ENCODE results near the gene TNS3.

Gene TNS3

GRCh38 chr7:47256016-47256415, 325.9 kb downstream of the TNS3 start:
- DNase-seq (ENCODE audit: low spot score): no peak

- no peak for DNase-seq (ENCODE audit: low spot score)
Measured at GRCh38 chr7:47255441-47255840, 326.5 kb downstream of the TNS3 start.

- DNase-seq (ENCODE audit: low spot score): no peak
Measured at GRCh38 chr7:47255007-47255406, 326.9 kb downstream of the TNS3 start.

GRCh38 chr7:47254081-47254977, 327.6 kb downstream of the TNS3 start:
- DNase-seq (ENCODE audit: low spot score): peak; percentile 97

- peak; percentile 53 for DNase-seq (ENCODE audit: low spot score)
Measured at GRCh38 chr7:47253650-47254080, 328.2 kb downstream of the TNS3 start.

DNA sequence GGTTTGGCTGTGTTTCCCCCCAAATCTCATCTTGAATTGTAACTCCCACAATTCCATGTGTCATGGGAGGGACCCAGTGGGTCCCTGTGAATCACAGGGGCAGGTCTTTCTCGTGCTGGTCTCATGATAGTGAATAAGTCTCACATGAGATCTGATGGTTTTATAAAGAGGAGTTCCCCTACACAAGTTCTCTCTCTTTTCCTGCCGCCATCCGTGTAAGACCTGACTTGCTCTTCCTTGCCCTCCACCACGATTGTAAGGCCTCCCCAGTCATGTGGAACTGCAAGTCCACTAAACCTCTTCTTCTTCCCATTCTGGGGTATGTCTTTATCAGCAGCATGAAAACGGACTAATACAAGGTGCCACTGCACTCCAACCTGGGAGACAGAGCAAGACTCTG, 329.2 kb downstream of the TNS3 start:
- DNase-seq (ENCODE audit: low spot score): no peak

DNA sequence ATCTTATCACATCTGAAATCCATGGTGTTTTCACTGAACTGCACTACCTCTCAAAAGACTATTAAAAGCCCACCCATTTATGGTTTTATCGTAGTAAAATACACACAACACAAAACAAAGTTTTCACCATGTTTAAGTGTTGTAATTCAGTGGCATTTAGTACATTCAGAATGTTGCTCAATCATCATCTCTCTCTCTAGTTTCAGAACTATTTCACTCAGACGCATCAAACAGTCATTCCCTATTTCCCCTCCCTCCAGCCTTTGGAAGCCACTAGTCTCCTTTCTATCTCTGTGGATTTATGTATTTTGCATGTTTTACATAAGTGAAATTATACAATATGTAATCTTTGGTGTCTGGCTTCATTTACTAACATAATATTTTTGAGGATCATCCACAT, 332.6 kb downstream of the TNS3 start:
- no peak for DNase-seq (ENCODE audit: low spot score)

DNA sequence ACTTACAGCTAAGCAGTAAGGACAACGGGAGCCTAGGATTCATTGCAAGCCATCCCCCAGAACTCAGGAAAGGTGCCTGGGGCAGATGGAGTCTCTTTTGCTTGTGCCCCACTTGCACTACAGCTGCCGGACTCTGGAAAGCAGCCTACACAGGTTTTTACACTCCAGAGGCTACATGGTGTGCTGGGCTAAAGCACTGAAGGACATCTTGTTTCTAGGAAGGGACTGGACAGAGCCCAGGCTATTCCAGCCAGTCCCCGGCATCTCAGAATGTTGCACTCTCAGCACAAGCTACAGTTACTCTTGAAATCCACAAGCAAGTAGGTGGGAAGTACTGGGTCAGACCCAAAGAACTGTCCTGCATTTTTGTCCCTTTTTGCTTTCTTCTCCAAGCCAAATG, 333.1 kb downstream of the TNS3 start:
- DNase-seq (ENCODE audit: low spot score): no peak

DNA sequence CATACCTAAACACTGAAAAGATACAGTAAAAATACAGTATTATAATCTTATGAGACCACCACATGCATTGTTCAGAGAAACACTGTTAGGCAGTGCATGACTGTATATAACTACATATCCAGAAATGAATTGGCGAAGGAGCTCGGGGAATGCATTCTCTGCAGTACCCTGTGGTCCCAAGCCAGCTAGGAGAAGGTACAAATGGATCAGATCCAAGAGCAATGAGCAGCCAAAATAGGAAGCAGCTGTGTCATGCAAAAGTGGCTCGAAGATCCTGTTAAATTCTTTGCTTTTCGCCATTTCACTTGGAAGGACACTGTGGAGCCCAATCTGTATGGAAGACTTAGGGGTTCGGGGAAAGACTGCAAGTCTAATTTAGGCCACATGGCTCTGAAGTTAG, 334.8 kb downstream of the TNS3 start:
- no peak for DNase-seq (ENCODE audit: low spot score)

DNA sequence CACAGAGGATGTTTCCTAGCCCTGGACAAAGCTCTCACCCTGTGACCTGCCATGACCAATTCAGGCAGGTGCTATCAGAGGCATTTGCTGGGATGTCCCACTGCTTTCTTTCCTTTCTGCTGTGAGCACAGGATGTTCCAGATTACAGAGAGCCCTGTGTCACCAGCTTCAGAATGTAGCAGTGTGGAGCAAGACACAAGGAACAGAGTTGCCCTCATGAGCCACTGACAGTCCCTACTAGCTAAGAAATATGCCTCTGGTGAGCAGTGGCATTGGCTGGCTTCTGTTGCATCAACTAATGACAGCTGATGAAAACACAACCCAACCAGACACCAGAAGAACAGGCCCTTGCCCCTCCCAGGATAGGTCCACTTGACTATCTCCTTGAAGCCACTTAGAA, 337.2 kb downstream of the TNS3 start:
- no peak for DNase-seq (ENCODE audit: low spot score)

- DNase-seq (ENCODE audit: low spot score): no peak
Measured at GRCh38 chr7:47241112-47242065, 340.5 kb downstream of the TNS3 start.

GRCh38 chr7:47239931-47240421, 341.9 kb downstream of the TNS3 start:
- DNase-seq (ENCODE audit: low spot score): no peak

- DNase-seq (ENCODE audit: low spot score): no peak
Measured at GRCh38 chr7:47239034-47239433, 342.9 kb downstream of the TNS3 start.

DNA sequence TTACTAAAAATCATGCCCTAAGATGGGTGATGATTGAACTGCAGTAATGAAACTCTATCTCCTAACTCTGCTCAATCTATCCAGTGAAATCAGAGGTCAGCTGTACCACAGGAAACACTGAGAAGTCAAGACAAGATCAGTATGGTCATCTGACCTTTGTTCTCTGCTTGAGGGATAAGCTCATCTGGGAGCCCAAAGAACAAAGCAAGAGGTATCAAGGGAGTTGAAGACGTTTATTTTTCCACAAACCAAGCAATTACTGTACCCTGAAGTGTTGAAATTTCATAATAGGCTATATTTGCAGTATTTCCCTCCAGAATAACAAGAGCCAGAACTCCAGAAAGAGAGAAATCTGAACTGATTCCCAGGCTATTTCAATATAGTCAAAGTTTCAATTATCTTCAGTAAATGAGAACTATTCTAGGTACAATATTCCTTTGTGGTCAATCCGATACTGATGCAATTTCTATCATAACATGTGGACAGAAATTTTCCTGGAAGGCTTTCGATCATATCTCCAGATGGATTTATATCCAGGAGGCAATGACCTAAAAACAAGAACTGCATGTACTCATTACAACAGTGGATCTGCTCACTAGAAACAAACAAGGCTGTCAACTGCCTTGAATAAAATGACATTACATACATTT, 345.3 kb downstream of the TNS3 start:
- no peak for DNase-seq (ENCODE audit: low spot score)

DNA sequence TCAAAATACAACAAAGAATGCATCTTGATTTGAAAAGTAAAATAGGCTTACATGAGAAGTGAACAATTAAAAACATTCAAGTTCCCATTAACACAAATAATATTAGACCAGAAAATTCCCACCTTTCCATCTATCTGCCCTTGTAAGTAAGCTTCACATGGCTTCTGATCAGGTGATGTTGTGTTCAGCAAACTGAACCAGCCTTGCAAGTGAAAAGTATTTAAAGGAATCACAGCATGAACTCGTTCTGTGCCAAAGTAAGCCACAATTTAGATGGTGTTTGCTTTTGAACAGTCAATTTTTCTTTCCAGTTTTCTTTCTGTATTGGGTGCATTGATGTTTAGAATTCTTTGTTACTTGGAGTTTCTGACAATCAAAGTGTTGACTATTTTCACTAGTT, 347.9 kb downstream of the TNS3 start:
- DNase-seq (ENCODE audit: low spot score): no peak

DNA sequence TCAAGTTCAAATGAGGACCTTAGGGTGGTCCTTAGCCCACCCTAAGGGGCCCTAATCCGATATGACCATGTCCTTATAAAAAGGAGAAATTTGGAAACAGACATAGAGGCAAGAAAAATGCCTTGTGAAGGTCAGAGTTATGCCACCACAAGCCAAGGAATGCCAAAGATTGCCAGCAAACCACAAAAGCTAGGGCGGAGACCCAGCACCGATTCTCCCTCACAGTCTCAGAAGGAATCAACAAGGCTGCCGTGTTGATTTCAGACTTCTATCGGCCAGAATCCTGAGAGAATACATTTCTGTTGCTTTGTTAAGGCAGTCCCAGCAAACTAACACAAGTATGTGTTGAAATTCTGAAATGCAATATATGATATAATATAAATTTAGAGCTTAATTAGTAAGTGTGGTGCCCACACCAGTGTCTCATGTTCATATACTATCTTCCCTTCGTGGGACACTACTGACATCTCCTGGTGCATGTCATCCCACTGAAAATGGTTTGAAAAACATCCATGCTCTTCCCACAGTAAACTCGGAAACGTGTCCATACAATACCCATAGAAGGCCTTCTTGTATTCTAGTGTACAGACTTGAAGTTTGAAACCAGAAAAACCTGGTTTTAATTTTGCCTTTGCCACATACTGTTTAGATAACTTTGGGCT, 349.0 kb downstream of the TNS3 start:
- DNase-seq (ENCODE audit: low spot score): no peak

GRCh38 chr7:47231627-47232026, 350.3 kb downstream of the TNS3 start:
- no peak for DNase-seq (ENCODE audit: low spot score)

DNA sequence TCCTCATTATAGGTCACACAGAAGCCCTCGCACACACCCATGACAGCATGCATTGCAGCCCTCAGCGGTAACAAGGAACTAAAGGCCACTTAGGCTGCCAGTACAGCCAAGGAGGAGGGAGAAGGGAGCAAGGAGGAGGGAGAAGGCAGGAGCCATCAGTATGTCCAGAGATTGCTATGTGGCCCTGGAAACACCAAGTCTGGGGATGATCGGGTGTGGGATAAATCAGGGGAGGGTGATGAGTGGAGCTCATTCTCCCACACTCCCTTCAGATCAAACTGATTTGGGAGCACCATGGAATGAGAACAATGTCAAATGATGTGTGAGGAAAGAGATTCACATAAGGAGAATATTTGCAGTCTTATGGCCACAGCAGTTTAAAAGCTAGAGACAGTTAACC, 350.9 kb downstream of the TNS3 start:
- DNase-seq (ENCODE audit: low spot score): no peak

- DNase-seq (ENCODE audit: low spot score): peak; percentile 80
Measured at GRCh38 chr7:47228386-47229014, 353.4 kb downstream of the TNS3 start.

GRCh38 chr7:47227762-47228177, 354.1 kb downstream of the TNS3 start:
- DNase-seq (ENCODE audit: low spot score): no peak

DNA sequence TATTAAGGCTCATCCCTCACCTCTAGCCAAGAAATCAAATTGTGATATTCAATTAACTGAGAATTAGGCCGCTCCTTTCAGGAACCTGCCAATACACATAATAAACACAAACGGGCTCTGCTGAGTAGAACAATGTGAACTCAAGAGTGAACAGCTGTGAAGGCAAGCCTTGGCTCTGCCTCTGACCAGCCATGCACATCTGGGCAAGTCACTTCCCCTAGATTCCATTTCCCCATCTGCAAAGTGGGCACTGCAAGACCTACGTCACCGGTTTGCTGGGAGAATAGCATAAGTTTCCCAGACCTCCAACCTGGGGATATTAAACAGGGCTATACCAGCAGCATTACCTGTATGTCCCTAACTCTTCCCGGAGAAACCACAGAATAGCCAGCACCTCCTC, 355.2 kb downstream of the TNS3 start:
- no peak for DNase-seq (ENCODE audit: low spot score)
